HG02759 (cell line): Measurements from ENCODE around the gene CCDC170.
"Not testable (repeated sequence)": the region's sequence is repeated elsewhere in the genome, so short reads cannot be mapped to it uniquely, and the experiment has no call there.

ENCODE experiments used
- ATAC-seq: cut with Tn5 transposase; IDR thresholded peaks from one replicate; pipeline ENCODE4 v1.9.1; 2021; ENCODE audit warnings: mild to moderate bottlenecking, moderate library complexity; ENCODE audit not compliant: unreplicated experiment

The CCDC170 gene, protein sequence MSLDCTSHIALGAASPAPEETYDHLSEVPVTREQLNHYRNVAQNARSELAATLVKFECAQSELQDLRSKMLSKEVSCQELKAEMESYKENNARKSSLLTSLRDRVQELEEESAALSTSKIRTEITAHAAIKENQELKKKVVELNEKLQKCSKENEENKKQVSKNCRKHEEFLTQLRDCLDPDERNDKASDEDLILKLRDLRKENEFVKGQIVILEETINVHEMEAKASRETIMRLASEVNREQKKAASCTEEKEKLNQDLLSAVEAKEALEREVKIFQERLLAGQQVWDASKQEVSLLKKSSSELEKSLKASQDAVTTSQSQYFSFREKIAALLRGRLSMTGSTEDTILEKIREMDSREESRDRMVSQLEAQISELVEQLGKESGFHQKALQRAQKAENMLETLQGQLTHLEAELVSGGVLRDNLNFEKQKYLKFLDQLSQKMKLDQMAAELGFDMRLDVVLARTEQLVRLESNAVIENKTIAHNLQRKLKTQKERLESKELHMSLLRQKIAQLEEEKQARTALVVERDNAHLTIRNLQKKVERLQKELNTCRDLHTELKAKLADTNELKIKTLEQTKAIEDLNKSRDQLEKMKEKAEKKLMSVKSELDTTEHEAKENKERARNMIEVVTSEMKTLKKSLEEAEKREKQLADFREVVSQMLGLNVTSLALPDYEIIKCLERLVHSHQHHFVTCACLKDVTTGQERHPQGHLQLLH

DNA sequence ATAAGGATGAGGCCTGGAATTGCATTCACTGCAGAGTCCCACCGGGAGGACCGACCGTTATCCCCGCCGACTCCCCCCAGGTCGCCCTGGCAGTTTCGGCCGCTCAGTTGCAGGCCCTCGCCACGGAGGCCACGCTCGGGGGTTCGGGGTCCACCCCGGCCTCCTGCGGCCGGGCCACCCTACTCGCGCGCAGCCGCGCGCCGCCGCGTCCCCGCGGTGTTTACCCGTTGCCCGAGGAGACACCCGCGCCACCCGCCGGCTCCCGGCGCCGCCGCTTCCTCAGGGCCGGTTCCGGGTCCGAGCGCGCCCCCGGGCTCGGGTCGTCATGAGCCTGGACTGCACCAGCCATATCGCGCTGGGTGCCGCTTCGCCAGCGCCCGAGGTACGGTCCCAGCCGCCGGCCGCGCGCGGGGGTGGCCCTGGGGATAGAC lies at the start of gene CCDC170:
CCDC170 (plus strand) TSS at position 214 of the 431 bp plus-strand sequence; CDS start at position 326, 112 bp downstream.
- ATAC-seq = peak; percentile 37

DNA sequence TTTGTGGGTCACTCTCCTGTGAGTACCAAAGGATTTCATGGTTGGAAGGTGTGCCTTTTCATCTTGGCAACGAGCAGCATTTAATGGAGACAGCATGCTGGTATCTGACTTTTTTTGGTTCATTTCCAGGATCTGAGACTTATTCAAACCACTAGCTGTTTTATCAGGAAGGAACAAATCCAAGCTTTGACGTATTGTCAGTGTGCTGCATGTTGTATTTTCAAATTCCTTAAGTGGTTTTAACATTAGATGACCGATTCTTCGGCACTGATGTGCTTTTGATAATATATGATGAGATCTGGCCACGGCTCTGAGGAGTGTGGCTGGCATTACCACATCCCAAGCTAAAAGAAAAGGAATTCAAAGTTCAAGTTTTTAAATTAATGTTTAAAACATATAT lies 48.3 kb upstream of the CCDC170 start:
- ATAC-seq = no peak

DNA sequence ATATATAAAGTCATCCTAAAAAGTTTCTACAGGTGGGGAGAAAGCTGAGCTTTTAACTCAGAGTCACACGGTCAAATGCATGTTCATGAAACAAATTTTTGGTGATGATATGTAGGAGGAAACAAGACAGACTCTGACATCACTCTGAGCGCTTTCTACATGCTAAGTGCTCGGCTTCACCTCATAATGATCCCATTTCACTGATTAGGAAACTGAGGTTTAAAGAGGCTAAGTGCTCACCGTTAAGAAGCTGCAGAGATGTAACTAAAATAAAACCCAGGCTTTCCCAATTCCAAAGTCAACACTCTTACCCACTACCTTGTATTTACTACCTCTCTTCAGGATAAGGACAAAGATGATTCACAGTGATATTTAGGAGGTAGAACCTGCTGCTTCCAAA lies 46.6 kb upstream of the CCDC170 start:
- ATAC-seq = no peak

DNA sequence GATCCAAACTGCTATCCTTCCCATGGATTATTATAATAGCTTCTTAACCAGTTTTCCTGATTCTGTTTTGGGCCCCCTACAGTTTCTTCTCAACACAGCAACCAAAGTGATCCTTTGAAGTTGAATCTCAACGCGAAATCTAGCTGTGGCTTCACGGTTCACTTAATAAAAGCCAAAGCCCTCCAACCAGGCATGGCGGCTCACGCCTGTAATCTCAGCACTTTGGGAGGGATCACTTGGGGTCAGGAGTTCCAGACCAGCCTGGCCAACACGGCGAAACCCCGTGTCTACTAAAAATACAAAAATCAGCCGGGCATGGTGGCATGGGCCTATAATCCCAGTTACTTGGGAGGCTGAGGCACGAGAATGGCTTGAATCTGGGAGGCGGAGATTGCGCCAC lies 45.2 kb upstream of the CCDC170 start:
- no peak for ATAC-seq

DNA sequence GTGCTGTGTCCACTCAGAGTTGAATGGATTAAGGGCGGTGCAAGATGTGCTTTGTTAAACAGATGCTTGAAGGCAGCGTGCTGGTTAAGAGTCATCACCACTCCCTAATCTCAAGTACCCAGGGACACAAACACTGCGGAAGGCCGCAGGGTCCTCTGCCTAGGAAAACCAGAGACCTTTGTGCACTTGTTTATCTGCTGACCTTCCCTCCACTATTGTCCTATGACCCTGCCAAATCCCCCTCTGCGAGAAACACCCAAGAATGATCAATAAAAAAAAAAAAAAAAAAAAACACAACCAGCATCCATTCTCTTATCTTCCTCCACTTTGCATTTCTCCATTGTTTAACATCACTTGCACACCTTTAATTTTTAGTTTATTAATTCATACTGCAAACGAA lies 42.9 kb upstream of the CCDC170 start:
- ATAC-seq = not testable (repeated sequence)

DNA sequence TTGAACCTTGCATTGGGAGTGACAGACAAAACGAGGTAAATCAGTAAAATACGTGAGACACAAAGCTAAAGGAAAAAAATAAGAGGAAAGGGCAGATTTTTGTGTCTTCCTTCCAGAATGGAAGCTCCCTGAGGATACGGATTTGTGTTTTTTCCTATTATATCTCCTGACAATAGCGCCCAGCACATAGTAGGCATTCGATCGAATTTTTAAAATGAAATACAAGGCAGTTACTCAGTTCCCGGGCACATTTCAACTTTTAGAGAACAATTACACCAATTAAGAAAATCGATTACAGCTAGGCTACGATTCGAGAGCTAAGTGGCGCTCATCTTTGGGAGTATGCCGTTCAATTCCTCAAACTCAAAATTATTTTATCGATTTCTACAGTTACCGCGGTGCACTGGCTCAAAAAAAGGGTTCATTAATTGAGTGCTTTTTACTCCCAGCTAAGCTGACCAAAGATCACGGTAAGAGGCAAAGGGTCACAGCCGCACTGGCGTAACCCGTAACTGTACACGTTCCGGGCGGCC lies 42.3 kb upstream of the CCDC170 start:
- no peak for ATAC-seq

DNA sequence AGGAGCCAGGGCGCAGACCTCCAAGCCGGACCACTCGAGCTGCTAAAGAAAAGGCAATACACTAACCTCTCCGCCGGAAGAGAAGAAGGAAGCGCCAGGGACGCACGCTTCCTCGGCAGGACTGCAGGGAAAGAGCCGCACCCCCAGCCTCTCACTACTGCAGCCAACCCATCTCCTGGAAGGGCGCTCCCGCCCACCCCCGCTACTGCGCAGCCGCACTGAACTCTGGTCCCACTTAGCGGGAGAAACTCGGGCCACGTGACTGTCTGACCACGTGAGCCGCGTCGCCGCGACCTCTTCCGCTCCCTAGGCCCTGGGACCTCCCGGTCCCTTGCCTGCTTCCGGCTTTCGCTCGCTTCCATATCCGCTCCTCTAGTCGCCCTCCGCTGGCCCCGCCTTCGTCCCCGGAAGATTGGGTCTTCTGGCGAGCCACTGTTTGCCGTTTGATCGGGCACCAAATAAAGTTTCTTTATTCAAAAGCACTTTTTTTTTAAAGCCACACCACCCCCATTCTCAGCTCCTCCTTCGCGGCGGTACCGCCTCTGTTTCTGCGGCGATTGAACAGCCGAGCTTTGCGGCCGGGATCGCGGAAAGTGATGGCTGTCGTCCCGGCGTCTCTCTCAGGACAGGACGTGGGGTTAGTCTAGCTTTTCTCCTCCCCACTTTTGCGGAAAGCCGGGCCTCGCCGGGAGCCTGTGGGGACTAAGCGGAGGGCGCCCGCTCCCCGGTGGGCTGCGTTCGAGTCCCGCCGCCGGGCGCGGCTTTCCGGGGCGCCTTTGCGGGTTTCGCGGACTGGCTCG lies 41.7 kb upstream of the CCDC170 start, which contains the start of gene RMND1:
RMND1 (minus strand) TSS at position 177 of the 800 bp plus-strand sequence. CDS start 6,315 bp downstream, outside the sequence.
- peak; percentile 97 for ATAC-seq

DNA sequence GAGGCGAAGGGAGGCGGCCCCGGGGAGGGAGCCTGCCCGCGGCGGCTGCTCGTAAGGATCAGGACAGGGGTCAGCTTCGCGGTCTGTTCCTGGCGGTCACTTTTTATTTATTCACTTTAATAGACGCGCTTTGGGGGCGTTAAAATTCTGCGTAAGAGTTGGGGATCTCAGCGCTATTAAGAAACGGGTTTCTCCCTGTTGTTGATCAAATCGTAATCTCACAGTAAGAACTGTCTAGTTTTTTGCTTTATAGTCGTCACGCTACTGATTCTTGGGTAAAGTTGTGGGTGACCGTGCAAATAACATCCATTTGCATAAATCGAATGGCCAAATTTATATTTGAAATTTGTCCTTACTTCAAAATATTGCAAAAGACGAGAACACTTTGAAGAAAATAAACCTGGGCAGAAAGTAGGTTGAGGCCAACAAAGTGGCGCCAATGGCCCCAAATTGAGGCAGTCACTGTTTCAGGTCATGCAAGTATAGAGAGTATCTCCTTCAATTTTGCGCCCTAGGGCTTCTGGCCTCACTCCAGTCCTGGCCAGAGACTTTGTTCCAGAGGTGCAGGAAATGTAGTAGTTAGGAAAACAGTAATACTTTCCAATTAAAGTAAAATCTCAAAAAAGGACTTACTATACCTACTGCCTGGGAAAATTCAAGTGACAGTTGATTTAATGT lies 40.9 kb upstream of the CCDC170 start:
- no peak for ATAC-seq

DNA sequence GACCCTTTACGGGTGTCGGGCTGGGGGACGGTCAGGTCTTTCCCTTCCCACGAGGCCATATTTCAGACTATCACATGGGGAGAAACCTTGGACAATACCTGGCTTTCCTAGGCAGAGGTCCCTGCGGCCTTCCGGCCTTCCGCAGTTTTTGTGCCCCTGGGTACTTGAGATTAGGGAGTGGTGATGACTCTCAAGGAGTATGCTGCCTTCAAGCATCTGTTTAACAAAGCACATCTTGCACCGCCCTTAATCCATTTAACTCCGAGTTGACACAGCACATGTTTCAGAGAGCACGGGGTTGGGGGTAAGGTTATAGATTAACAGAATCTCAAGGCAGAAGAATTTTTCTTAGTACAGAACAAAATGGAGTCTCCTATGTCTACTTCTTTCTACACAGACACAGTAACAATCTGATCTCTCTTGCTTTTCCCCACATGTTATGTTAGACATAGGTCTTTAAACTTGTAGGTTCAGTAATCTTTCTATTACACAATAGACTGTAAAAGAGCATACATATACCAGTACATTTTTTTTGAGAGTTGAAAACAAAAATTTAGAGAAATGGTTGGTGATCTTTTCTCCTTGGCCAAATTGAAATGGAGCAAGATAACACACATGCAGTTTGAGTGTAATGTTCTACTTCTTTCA lies 37.9 kb upstream of the CCDC170 start:
- ATAC-seq = not testable (repeated sequence)

DNA sequence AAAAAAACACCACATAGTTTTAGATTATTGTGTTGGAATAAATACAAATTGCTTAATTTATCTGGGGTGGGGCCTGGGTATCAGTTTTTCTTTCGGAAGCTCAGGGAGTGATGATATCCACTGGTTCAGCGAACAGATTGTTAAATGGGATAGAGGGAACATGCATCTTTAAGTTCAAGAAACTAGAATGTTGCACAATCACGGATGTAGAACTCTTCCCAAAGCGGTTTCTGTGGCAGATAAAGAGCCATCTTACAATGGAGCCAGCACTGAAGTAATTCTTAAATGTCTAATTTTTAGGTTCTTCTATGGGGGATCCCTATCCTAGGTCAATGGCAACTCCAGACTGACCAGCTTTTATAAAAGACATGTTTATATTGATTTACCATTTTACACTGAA lies 32.1 kb upstream of the CCDC170 start:
- ATAC-seq = no peak

DNA sequence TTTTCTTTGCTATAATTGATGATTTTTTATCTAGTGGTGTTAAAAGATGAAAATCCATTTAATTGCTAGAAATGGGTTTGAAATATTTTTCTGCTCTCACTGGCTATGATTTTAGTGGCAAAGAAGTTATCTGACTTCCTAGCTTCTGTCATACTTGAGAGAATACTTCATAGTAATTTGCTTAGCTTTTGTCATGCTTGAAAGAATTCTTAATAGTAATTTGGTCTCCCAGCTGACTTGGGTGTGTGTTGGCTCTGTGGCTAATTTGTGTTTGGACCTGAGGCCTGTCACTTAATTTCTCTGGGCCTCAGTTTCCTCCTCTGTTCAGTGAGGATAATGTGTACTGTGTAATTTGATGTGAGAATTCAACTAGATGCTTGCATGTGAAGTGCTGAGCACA lies 29.1 kb upstream of the CCDC170 start:
- no peak for ATAC-seq

DNA sequence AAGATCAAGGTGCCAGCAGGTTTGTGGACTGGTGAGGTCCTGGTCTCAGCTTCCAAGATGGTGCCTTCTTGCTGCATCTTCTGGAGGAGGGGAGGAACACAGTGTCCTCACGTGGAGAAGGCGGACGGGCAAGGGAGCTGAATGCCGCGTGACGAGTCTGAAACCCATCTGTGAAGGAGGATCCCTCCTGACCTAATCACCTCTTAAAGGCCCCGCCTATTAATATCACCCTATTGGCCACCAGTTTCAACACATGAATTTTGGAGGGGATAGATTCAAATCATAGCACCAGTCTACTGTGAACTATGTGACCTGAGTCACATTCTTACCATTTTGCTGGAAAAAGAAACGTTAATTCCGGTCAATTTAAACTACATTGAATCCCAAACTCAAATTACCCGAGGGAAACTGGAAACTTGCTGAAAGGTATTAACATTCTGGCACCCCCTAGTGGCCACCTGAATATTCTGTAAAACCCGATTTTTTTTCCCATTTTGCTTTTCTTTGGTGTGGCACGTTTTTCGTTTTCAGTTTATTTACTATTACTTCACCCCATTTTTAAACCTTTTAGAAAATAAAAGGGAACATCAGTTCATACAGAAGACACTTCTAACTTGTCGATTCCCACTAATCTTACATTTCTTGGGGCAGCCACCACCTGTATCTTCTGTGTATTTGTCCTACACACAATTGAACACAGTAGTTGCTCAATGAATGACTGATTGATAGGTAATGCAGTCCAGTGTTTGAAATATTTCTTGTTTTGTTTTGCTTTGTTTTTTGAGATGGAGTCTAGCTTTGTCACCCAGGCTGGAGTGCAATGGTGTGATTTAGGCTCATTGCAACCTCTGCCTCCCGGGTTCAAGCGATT lies 17.9 kb upstream of the CCDC170 start:
- peak; percentile 44 for ATAC-seq

DNA sequence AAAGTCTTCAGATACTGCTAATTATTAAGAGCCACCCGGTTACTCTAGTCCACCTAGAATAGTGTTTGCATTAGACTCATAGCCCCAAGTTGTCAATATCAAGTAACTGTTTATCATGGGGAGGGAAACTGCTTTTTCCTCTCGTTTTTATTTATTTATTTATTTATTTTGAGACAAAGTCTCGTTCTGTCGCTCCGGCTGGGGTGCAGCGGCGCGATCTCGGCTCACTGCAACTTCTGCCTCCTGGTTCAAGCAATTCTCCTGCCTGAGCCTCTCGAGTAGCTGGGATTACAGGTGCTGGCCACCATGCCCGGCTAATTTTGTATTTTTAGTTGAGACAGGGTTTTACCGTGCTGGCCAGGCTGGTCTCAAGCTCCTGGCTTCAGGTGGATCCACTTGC lies 16.1 kb upstream of the CCDC170 start:
- no peak for ATAC-seq

DNA sequence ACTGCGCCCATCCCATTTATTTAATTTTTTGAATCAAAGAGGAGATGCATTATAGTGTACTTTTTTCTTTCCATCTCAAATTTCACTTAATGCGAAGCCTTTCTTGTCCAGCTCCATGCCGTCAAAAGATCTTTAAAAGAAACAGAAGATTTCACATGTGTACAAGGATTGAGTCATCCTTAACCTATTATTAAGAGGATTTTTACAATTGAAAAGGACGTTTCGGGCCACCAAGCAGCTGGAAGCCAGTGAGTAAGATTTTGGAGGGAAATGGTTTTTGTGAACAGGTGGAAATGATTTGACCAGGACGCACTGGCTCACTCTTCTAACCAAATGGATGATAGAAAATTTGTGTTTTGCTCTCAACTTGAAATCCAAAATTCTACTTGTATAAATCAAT lies 15.1 kb upstream of the CCDC170 start:
- no peak for ATAC-seq

DNA sequence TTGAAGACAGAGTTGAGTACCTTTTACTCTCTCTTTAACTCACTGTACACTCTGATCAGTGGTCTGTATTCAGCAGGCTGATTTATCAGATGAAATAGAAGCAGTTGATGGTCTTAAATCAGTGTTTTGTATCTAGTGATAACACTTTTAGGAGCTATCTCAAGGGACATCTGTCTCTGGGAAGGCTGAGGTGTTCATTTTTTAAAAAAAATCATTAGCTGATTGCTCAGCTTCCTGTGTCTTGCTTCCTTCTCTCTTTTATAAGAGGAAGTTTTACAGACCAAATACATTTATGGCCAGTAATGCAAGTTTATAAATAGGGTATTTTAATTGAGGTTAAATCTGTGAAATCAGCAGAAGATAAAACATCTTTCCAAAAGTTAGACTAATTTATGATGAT lies 12.0 kb upstream of the CCDC170 start:
- no peak for ATAC-seq

DNA sequence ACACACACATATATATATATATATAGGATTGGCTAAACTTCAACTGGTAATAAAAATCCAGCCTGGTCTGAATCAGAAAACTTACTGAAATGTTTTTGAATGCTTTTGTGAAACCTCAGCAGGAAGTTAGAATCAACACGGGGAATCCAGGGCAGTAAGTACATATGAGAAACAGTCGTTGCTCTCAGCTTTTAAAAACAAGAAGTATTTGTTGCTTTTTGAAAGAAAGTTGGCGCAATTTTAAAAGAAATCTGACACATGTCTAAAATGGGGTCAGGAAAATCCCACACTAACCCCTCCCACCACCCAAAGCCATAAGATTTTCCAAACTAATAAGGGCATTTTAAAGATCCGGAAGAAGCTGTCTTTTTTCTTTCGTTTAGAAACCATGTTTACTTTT lies 11.5 kb upstream of the CCDC170 start:
- no peak for ATAC-seq

DNA sequence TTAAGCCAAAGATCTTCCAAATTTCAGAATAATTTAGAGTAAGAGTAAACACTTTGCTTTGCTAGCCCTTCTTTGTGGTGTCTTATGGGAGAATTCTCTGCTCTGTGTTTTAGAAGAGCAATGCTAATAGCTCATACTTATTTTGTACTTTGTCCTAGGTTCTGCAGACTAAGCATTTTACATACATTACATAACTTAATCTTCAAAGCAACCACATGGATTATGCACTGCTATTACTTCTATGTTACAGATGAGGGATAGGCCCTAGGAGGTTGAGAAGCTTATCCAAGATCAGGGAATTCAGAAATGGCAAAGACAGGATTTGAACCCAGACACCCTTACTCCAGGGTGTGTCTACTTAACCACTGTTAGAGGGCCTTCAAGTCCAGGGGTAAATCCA lies 9.8 kb upstream of the CCDC170 start:
- no peak for ATAC-seq

DNA sequence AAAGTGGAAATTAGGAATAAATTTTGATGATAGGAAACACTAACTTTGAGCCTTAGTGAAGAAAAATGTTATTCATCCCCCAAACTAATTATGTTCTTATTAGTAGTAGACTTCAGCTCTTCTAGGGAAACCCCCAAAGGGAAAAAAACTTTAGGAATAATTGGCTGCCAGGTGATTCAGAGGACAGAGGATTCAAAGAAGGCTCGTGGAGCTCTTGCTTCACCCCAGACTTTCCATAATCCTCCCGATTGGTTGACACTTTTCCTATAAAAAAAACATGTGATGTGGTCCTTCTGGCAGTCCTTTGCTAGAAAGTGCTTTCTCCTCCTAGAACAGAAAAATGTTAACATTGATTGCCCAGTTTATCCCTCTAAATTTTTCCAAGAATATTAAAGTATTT lies 5.6 kb upstream of the CCDC170 start:
- ATAC-seq = no peak

DNA sequence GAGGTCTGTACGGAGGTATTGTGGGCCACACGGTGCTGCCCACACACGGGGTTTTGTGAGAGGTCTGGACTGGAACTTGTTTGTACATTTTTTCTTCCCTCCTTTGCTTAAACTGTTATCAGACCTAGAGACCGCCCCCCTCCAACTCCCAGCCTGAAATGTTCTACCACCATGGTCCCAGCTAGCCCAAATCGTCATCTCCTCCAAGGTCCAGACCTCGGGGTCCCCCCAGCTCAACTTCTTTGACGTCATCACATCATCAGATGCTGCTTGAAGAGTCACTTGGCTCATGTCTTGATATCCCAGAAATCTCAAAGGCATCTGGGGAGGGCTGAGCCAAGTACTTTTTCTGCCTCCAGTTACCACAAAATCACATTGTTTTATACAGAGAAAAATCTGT lies 2.8 kb upstream of the CCDC170 start:
- ATAC-seq = no peak
